LHCN-M2 (cell line): Measurements from ENCODE around the gene BMP3. TPM values are rescaled to one million over a fixed set of nuclear protein-coding genes. Genes with fewer than 3 reads are reported as not detected.
A peak's percentile ranks its signal among the peaks of the same experiment; 100 is the strongest.

Source experiments
- DNase-seq: peaks from one replicate; pipeline ENCODE4 v3.0.0-alpha.2; 2012; ENCODE audit warnings: low read depth
- total RNA-seq: library from RNA; depleted of rRNA; stranded (reverse); fragments of >200 nt; gene quantifications from 2 replicates; pipeline ENCODE4 v1.2.3, GENCODE V29; 2014

Gene BMP3
- total RNA-seq, 1 experiment from 2014 or later, result 0.17 TPM

DNA sequence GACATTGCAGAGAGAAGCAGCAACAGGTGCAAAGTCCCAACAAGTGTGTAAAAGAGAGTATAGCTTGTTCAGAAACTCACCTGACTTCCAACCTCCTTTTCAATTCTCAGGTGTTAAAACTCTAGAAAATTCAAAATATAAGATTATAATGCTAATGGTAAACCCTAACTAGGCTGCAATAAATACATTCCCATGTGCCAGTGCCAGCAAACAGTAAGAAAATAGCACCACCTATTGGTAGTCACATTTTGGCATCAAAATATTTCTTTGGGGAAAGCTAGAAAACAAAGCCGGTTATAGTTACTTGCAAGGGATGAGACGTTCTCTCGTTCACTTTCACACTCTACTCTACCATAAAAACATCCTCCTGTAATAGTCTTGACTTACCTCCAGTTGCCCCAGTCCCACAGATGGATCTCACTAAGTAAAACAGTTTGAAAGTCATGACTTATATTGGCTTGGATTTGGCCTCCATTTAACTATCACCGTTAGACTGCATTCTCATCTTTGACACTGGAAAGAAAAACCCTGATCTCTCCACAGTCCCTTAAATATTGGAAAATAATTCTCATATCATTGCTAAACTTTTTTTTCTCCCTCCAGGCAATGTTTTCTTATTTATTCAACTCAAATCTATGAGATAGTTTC lies 9.6 kb downstream of the BMP3 start:
- peak; percentile 46 for DNase-seq

GRCh38 chr4:81042578-81043365 lies 12.3 kb downstream of the BMP3 start:
- DNase-seq, result no peak

DNA sequence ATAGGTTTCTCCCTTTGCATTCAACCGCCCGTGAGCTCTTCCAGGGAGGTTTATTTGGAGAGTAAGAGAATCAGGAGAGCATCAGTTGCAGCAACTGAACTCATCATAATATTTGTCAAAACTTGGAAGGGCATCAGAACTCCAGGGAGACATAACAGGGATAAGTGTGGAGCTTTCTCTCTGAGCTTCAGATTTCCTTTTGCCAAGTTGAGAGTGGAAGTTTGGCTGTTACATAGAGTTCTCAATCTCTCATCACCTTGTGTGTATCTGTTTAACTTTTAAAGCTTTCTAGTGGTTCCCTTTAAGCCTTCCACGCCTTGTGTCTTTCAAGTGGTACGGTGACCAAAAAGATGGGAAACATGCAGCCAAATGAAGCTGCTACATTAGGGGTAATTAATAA lies 18.8 kb downstream of the BMP3 start:
- DNase-seq, result no peak

- DNase-seq, result no peak
Observed at GRCh38 chr4:81049907-81050306, 19.4 kb downstream of the BMP3 start.

DNA sequence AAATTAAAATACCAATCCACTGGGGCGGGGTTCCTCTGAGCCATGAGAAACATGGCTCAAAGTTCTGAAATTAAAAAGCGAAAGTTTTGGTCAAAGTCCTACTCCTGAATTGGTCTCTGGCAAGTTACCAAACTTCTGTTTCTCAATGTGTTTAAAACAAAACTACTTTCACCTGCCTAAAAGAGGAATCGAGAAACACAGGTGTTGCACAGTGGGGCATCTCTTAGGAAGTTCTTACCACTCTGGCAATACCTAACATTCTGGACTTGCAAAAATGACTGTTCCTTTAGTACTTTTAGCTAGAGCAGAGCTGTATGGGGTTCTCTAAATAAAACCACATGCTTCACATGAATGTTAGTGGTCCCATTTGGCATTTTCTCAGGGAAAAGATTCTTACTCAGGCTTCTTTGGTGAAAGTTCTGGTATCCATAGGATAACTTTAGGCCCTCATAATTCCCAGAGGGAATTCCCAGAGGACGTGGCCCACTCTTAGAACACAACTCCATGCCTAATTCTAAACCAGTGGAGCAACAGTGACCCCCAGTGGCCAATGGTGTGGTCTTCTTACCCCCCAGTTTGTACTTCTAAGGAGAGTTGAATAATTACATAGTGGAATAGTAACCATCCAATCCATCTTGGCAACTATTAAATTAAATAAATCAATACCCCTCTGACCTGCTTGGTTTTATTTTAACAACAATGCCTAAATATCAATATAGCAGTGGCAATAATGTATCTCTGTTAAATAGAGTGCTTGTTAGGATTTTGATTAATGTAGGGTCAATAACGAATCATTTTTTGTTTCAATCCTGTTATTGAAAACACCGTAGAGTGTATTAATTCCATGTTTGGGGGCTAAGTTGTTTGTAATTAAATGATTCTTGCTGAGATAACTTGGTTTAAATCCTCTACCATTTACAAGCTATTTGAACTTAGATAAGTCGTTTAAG lies 21.9 kb downstream of the BMP3 start:
- peak; percentile 69 for DNase-seq

DNA sequence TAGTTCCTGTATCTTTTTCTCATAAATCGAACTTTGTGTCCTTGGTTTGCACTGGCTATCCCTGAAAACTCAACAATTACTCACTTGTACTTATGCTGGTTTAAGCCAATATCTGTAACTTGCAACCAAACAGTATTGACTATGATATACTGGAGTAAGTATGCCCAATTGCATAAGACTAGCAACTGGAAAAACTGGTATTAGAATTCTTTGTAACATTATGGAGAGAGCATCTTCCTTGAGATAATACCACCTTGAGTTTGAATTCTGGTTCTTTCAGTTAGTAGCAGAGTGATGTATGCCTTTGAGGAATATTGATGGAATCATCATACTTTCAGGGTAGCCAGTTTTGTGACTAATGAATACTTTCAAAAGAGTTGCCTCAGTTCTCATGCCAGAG lies 28.1 kb downstream of the BMP3 start:
- no peak for DNase-seq

DNA sequence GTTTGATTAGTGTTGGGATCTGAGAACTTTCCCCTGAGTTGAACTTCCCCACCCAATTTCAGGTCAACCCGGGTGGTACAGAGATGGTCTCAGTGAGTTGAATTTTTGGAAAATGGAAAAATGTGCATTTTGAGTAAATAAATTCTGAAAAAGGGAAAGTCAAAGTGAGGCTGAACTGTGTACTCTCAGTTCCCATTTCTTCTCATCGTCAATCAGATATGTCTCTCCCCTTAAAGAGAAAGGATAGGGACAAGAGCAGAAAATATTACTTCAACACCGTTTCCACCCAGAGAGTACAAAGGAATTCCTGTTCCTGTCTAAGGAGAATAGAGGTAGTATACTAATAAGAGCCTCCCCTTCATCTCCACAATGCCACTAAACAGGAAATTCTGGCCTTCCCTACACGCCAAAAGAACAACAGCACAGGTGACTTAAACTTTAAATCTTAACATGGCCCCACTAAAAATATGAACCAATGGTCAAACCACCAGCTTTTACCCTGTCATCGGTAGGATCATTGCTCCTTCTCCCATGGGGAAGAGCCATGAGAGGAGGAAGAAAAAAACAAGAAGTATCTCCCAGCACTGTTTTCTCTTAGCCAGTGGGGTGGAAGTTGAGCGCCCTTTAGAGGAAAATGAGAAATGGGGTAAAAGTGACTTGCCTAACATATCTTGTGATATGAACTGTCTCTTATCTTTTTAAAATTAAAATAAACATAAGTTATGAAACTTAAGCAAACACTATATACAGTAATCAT lies 30.3 kb downstream of the BMP3 start:
- no peak for DNase-seq

DNA sequence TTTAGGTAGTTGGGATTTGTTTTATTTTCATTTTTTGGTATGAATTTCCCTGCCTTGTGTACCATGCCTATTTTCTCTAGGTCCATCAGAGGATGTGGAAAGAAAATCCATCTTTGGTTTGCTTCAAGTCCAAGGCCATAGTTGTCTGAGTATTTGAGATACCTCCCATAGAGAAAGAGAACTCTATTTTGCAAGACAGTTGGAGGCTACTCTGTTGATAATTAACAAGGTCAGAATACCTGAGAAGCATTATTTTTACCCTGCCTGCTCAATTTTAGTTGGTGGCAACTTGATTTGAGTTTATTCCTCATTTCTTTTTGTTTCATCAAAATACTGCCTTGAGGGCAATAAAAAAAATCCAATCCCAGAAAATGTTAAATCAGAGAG lies 30.8 kb downstream of the BMP3 start:
- no peak for DNase-seq

- no peak for DNase-seq
Observed at GRCh38 chr4:81062001-81062400, 31.5 kb downstream of the BMP3 start.

DNA sequence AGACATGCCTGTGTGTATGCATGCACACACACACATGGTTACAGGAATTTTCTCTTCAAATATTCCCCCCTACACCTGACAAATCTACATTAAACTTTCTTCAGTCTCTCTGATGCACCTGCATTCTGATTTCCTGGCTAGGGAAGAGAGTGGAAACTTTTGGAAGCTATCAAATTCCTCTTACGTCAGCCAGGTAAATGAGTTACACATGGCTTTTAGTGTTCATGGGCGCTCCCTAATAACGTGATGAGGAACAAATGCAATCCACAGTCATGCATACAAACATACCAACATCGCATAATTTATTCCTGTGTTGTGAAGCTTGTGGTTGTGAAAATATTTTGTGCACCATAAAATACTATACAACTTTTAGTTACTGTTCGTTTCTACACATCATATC lies 34.9 kb downstream of the BMP3 start:
- DNase-seq, result no peak

- peak; percentile 83 for DNase-seq
Observed at GRCh38 chr4:81069706-81070331, 39.3 kb downstream of the BMP3 start.

DNA sequence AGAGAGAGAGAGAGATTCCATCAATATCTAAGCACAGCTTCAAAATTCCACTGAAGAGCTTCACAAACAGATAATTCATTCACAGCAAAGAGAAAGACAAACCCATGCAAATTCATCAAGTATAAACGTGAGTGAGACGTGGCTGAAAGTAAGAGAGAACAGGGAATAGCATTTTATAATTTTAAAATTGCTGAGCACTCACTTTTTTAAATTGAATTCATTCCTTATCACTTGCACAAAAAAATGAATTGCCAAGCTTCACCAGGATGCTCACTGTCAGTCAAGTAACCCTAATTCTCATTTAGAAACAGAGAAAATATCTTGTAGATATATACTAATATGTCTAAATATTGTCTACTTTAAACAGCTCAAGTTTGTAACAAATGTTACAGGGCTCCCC lies 40.5 kb downstream of the BMP3 start:
- DNase-seq, result no peak

- no peak for DNase-seq
Observed at GRCh38 chr4:81081156-81081555, 50.6 kb downstream of the BMP3 start.

DNA sequence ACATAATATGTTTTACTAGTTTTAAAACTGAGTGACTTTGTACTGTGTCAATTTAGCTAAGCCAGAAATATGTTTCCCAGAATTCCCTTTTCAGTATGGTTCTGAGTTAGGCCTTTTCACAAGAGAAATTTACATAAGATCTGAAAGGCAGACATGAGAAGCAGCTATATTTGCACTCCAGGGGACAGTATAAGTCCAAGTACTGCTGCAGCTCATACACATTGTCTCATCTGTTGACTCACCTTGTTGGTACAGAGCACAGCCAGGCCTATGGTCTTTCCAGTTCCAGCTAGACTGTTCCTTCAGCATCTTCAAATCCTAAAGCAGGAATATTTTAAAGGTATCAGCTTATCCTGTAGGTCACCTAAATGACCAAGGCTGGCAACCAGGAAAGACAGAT lies 53.5 kb downstream of the BMP3 start:
- peak; percentile 49 for DNase-seq

DNA sequence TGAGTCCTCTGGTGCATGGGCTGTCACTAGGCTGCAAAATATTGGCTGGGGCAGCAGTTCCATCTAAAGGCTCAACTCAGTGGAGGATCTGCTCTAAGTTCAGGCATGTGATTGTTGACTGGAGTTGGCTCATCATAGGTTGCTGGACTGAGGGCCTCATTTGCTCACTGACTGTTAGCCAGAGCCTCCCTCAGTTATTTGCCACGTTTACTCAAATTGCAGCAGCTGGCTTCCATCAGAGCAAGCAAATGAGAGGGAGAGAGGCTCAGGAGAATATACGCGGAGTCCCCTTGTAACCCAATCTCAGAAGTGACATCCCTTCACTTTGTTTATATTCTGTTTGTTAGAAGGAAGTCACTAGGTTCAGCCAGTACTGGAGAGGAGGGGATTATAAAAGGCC lies 54.1 kb downstream of the BMP3 start:
- no peak for DNase-seq

GRCh38 chr4:81085291-81085690 lies 54.8 kb downstream of the BMP3 start:
- DNase-seq, result no peak

DNA sequence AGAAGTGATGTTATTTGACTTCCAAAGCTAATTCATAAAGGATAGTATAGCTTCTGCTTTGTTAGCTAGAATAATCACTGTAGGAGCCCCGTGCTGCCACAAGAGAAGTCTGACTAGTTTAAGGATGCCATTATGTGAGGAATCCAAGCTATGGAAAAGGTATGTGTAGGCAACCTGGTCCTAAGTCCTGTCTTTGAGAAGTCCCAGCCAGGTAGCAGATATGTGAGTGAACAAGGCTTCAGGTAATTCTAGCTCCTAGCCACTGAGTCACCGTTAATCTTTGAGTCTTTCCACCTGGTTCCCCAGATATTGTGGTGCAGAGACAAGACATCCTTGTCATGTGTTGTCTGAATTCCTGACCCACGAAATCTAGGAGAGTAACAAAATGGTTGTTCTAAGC lies 55.5 kb downstream of the BMP3 start:
- DNase-seq, result no peak

DNA sequence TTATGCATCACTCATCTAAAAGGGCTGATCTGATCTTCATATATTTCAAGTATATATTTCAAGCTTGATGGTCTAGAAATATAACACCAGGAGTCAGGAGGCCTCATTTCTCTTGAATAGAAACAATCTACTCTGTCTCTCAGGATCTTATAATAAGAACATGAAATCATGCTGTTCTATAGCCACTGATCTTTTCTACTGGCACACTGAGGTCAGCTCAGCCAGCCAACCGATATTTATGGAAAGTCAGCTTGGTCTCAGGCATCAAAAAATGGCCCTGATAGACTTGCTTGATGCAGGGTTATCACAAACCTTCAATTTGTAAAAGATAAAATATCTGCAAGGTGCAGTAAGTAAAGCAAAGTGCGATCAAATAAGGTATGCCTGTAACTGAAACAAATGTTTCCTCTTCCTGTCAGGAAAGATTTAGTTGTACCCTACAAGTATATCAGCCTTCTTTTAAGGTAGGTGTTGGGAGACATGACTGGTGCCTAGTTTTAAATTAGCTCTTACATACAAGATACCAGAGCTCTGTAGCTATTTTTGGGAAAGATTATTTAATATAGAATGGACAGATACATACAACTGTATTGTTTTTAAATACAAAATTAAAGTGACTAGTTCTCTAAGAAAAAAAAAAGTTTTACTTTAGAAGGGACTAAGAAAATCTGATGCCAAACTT lies 63.4 kb downstream of the BMP3 start:
- DNase-seq, result no peak

DNA sequence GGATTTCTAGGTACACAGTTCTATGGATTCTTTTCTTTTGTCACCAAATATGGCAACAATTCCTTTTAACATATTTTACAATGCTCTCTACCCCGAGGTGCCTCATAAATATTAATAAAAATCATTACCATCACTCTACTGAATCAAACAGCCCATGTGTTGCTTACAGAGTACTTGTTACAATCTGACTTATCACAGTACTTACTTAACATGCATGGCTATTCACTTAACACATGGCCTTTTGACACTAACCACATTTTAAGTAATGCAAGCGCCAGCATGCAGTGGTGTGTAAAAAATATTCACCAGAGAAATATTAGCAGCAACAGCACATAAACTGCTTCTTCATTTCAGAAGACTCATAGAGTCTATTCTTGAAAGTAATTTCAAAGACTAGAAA lies 64.9 kb downstream of the BMP3 start:
- DNase-seq, result no peak

DNA sequence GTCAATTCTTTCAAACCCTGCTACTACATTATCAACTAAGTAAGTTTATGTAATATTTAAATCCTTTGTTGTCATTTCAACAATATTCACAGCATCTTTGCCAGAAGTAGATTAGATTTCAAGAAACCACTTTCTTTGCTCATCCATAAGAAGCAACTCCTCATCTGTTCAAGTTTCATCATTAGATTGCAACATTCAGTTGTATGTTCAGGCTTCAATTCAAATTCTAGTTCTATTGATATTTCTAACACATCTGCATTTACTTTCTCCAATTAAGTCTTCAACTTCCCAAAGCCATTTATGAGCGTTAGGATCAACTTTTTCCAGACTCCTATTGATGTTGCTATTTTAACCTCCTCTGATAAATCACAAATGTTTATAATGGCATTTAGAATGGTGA lies 66.1 kb downstream of the BMP3 start:
- DNase-seq, result no peak
